A549 (cell line): ENCODE results near the gene TPO. TPM values are rescaled to one million over a fixed set of nuclear protein-coding genes. Genes with fewer than 3 reads are reported as not detected.
A peak's percentile ranks its signal among the peaks of the same experiment; 100 is the strongest.
"Not testable (repeated sequence)": the region's sequence is repeated elsewhere in the genome, so short reads cannot be mapped to it uniquely, and the experiment has no call there.

Experiments
- ATAC-seq, 2 experiments: fragments of 200-7000 bp in 1 of 2; fragments of >200 bp in 1 of 2; cut with Nextera tagmentation in 1 of 2; cut with Tn5 transposase in 1 of 2; 3 replicates each; pipeline versions ENCODE4 v1.8.0 to v1.9.1; 2018 to 2020; ENCODE audit warnings: mild to moderate bottlenecking in 1 of 2, moderate library complexity in 1 of 2
- CTCF ChIA-PET: fragments of 300-600 bp; sonication (Branson Sonifier 250); formaldehyde crosslinking; extraction: SDS; loops from one replicate; lab custom pipeline; 2021; ENCODE audit warnings: antibody characterized with exemption, inconsistent platforms; lab: Yijun Ruan, JAX
- POLR2A ChIA-PET: fragments of 350-600 bp; formaldehyde crosslinking; extraction: SDS; loops from one replicate; lab custom pipeline; 2021; ENCODE audit warnings: antibody characterized with exemption, inconsistent platforms; lab: Yijun Ruan, JAX
- DNase-seq, 2 experiments: peaks; one replicate each; pipeline versions ENCODE4 v3.0.0 to v3.0.0-alpha.2; 2011 to 2016; ENCODE audit warnings: low read depth in 1 of 2, low spot score in 1 of 2
- FAIRE-seq: peaks from 2 replicates; lab custom pipeline; 2011; peaks lifted over from hg19 to GRCh38; lab: Jason Lieb, UNC
- H3K27ac ChIP-seq, 2 experiments: fragments of >200 bp; sonication (Bioruptor Twin); formaldehyde crosslinking; 3 replicates each; pipeline ENCODE4 v1.5.1; 2016 to 2017
- H3K4me1 ChIP-seq: fragments of >200 bp; sonication (Bioruptor Twin); formaldehyde crosslinking; 3 replicates; pipeline ENCODE4 v1.6.1; 2016
- H3K4me2 ChIP-seq: fragments of >200 bp; sonication (Bioruptor Twin); formaldehyde crosslinking; 3 replicates; pipeline ENCODE4 v1.6.1; 2016
- H3K4me3 ChIP-seq: fragments of >200 bp; sonication (Bioruptor Twin); formaldehyde crosslinking; 3 replicates; pipeline ENCODE4 v1.5.1; 2016
- H3K9me3 ChIP-seq: fragments of >200 bp; sonication (Bioruptor Twin); formaldehyde crosslinking; 3 replicates; pipeline ENCODE4 v1.6.1; 2016
- BHLHE40 ChIP-seq: IDR thresholded peaks from 2 replicates; pipeline ENCODE4 v1.6.1; 2012; ENCODE audit warnings: low read depth, low read length, inconsistent platforms
- CHD2 ChIP-seq: fragments of 150-350 bp; IDR thresholded peaks from 2 replicates; pipeline ENCODE4 v1.6.1; 2014; ENCODE audit warnings: low read length; ENCODE audit not compliant: partially characterized antibody
- E2F6 ChIP-seq: IDR thresholded peaks from 2 replicates; pipeline ENCODE4 v1.6.1; 2012; ENCODE audit warnings: low read depth, borderline replicate concordance
- GATA3 ChIP-seq: IDR thresholded peaks from 2 replicates; pipeline ENCODE4 v1.6.1; 2012; ENCODE audit warnings: borderline replicate concordance
- HDAC2 ChIP-seq: fragments of 200-600 bp; sonication (generic); IDR thresholded peaks from 2 replicates; pipeline ENCODE4 v1.6.1; 2016
- HES2 ChIP-seq: fragments of >200 bp; sonication (Bioruptor Twin); formaldehyde crosslinking; IDR thresholded peaks from 2 replicates; pipeline ENCODE4 v1.6.1; 2016
- HEYL ChIP-seq: fragments of 250-450 bp; sonication (Bioruptor Pico); IDR thresholded peaks from 2 replicates; pipeline ENCODE4 v1.8.0; 2021; ENCODE audit warnings: mild to moderate bottlenecking, moderate library complexity
- HOXA7 ChIP-seq: fragments of 250-450 bp; sonication (Bioruptor Pico); IDR thresholded peaks from 2 replicates; pipeline ENCODE4 v1.5.0; 2020; ENCODE audit warnings: mild to moderate bottlenecking, moderate library complexity
- JUN ChIP-seq, 2 experiments: fragments of >200 bp; sonication (Bioruptor Twin); formaldehyde crosslinking; IDR thresholded peaks; 2 replicates in 1 of 2; 3 replicates in 1 of 2; pipeline ENCODE4 v1.6.1; 2016 to 2017
- MAFK ChIP-seq: fragments of 450-650 bp; IDR thresholded peaks from 2 replicates; pipeline ENCODE4 v1.6.1; 2014; ENCODE audit not compliant: partially characterized antibody
- MAZ ChIP-seq: fragments of 150-350 bp; IDR thresholded peaks from 2 replicates; pipeline ENCODE4 v1.6.1; 2014; ENCODE audit warnings: antibody characterized with exemption, low read depth, low read length, borderline replicate concordance
- NPAS2 ChIP-seq: fragments of 250-450 bp; sonication (Bioruptor Pico); IDR thresholded peaks from 2 replicates; pipeline ENCODE4 v1.8.0; 2022; ENCODE audit warnings: mild to moderate bottlenecking, moderate library complexity, borderline replicate concordance
- POLR2AphosphoS2 ChIP-seq: conservative IDR thresholded peaks from 2 replicates; pipeline ENCODE4 v1.6.1; 2012; ENCODE audit warnings: low read length, improper control_type of control experiment, inconsistent platforms
- RAD21 ChIP-seq, 2 experiments: fragments of >200 bp in 1 of 2; sonication (Bioruptor Twin) in 1 of 2; formaldehyde crosslinking in 1 of 2; IDR thresholded peaks in 1 of 2; conservative IDR thresholded peaks in 1 of 2; 2 replicates in 1 of 2; 3 replicates in 1 of 2; pipeline ENCODE4 v1.6.1; 2012 to 2018; ENCODE audit warnings: inconsistent platforms in 1 of 2
- REST ChIP-seq: fragments of 200-600 bp; sonication (generic); IDR thresholded peaks from 2 replicates; pipeline ENCODE4 v1.6.1; 2016; ENCODE audit warnings: antibody characterized with exemption, mild to moderate bottlenecking, moderate library complexity
- RNF2 ChIP-seq: fragments of 200-600 bp; sonication (generic); IDR thresholded peaks from 2 replicates; pipeline ENCODE4 v1.6.1; 2016; ENCODE audit warnings: low read depth, mild to moderate bottlenecking, antibody characterized with exemption, moderate library complexity, borderline replicate concordance
- ZC3H11A ChIP-seq: fragments of 450-650 bp; IDR thresholded peaks from 2 replicates; pipeline ENCODE4 v1.6.1; 2014; ENCODE audit warnings: antibody characterized with exemption, mild to moderate bottlenecking
- WGBS: methylation state at CpG from one replicate; pipeline ENCODE4 v1.1.6; 2017; ENCODE audit errors: missing lambda C conversion rate; 5-methylcytosine and 5-hydroxymethylcytosine counted together
- polyA plus RNA-seq, 4 experiments: library from polyadenylated mRNA; depleted of rRNA in 3 of 4; stranded (reverse); fragments of >200 nt; fragmentation: RNase III in 1 of 4; extraction: RNeasy Plus Mini Kit Qiagen cat#74134 plus additional on column Dnase treatment in 1 of 4; gene quantifications; 2 replicates in 3 of 4; 3 replicates in 1 of 4; pipeline ENCODE4 v1.2.3, GENCODE V29; 2011 to 2017
- TF ChIP-seq, protein P1 (sequence below): fragments of 150-350 bp; IDR thresholded peaks from 2 replicates; pipeline ENCODE4 v1.6.1; 2014; ENCODE audit warnings: low read depth, mild to moderate bottlenecking, low read length

The TPO gene
- polyA plus RNA-seq, 2 of the 4 experiments (the other 2 are of a cell fraction): 0.05 TPM; not detected in 1

DNA sequence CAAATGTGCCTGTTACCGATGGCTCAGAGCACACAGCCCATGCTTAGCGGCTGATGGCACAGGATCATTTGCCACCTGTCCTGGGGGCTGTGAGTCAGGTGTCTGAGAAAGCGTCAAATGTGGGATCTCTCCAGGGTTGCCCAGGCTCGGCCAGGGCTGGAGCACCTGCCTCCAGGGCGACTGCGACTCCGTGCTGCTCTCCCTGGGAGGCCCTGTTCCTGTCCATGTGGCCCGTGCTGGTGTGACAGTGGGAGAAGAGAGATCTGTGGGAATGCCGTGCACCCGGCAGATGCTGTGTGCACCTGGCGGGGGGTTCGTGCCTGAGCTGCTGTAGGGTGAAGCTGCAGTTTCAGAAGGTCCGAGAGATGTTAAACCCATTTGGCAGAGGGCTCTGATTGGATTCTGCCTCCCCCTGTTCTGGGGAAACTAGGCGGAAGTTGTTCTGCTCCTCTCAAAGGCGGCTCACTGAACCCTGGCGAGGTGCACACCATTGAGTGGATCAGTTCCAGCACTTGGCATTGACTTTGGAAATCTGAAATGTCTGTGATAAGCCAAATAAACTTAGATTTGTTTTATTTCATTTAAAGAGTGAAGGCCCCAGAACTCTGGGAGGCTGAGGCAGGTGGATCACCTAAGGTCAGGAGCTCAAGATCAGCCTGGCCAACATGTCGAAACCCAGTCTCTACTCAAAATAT, 34.7 kb upstream of the TPO start:
- DNase-seq (no peak), FAIRE-seq (no peak), ATAC-seq (no peak)
- H3K4me1 ChIP-seq: no peaks in the 10 kb centered on the region
- CTCF ChIA-PET: no interaction called here
- POLR2A ChIA-PET: no interaction called here
- H3K9me3 ChIP-seq: no peaks in the 10 kb centered on the region
- TF ChIP-seq RAD21 (conservative IDR thresholded peaks at IDR 0.05 in 1 of 2, IDR thresholded peaks at IDR 0.05 in 1 of 2) (no peak), POLR2AphosphoS2 (no peak), E2F6 (no peak), MAFK (no peak), NPAS2 (no peak), HES2 (no peak), BHLHE40 (no peak)
- H3K27ac ChIP-seq: no peak overlapping the region
- 20% methylated on average over 6 of the region's 17 CpGs for WGBS
- no peak overlapping the region for H3K4me2 ChIP-seq
- no peak overlapping the region for H3K4me3 ChIP-seq

DNA sequence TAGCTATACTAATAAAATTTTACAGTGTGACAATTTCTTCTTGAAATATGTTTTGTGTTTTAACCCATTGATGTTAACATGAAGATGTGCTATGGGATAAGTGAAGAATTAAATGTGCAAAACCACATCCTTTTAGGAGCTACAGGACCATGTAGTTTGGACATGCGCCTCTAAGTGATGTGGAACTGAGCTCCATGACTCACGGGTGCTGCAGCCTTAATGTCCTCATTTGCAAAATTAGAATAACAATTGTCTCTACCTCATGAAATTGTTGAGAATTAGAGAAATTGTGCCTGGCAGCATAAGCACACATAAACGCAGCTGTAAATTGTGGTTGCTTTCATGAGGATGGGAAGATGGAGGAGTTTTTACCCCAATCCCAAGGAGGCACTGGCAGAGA, 31.6 kb upstream of the TPO start:
- H3K9me3 ChIP-seq: no peaks in the 10 kb centered on the region
- no peak overlapping the region for H3K4me3 ChIP-seq
- 41% methylated on average over 3 of the region's 3 CpGs for WGBS
- H3K4me2 ChIP-seq: no peak overlapping the region
- DNase-seq (no peak), FAIRE-seq (no peak), ATAC-seq (no peak)
- CTCF ChIA-PET: no interaction called here
- H3K4me1 ChIP-seq: no peaks in the 10 kb centered on the region
- no peak overlapping the region for H3K27ac ChIP-seq
- TF ChIP-seq HES2 (no peak), GATA3 (no peak)
- POLR2A ChIA-PET: no interaction called here

DNA sequence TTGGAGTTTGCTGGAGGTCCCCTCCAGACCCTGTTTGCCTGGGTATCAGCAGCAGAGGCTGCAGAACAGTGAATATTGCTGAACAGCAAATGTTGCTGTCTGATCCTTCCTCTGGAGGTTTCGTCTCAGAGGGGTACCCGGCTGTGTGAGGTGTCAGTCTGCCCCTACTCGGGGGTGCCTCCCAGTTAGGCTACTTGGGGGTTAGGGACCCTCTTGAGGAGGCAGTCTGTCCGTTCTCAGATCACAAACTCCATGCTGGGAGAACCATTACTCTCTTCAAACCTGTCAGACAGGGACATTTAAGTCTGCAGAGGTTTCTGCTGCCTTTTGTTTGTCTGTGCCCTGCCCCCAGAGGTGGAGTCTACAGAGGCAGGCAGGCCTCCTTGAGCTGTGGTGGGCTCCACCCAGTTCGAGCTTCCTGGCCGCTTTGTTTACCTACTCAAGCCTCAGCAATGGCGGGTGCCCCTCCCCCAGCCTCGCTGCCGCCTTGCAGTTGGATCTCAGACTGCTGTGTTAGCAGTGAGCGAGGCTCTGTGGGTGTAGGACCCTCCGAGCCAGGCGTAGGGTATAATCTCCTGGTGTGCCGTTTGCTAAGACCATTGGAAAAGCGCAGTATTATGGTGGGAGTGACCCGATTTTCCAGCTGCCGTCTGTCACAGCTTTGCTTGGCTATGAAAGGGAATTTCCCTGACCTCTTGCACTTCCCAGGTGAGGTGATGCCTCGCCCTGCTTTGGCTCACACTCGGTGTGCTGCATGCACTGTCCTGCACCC, 25.1 kb upstream of the TPO start:
- ATAC-seq, H3K4me1 ChIP-seq, H3K9me3 ChIP-seq, H3K4me3 ChIP-seq, H3K27ac ChIP-seq, FAIRE-seq, POLR2A ChIA-PET, DNase-seq, CTCF ChIA-PET: not testable (repeated sequence)
- 3% methylated on average over 18 of the region's 18 CpGs for WGBS
- H3K4me2 ChIP-seq: 0 out of 3 replicates have a peak overlapping the region, but pooled peaks have one; percentile 17

- CTCF ChIA-PET, ATAC-seq, H3K27ac ChIP-seq, FAIRE-seq, H3K4me3 ChIP-seq, DNase-seq, POLR2A ChIA-PET, H3K4me1 ChIP-seq, H3K4me2 ChIP-seq, H3K9me3 ChIP-seq: not testable (repeated sequence)
- WGBS: 10% methylated on average over 6 of the region's 6 CpGs
Observed at GRCh38 chr2:1390118-1390517, 23.1 kb upstream of the TPO start.

DNA sequence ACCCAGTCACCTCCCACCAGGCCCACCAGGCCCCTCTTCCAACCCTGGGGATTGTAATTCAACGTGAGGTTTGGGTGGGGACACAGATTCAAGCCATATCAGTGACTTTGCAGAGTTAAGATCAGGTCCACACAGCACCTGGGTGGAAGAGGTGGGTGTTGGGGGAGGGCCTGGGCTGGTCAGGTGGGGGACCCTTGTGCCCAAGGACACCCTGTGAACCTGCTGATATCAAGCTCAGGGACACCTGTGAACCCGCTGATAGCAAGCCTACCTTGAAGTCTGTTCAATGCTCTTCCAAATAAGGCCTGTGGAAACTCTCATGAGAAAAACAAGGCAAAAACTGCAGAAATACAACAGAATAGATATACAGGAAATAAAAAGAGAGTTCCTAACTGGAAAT, 19.9 kb upstream of the TPO start:
- ChIA-PET POLR2A (no interaction called here), CTCF (no interaction called here)
- Histone ChIP-seq H3K9me3 (no peaks in the 10 kb centered on the region), H3K4me2 (no peak overlapping the region), H3K4me3 (no peak overlapping the region), H3K27ac (no peak overlapping the region), H3K4me1 (no peaks in the 10 kb centered on the region)
- 0% methylated on average over 2 of the region's 2 CpGs for WGBS
- DNase-seq (no peak), FAIRE-seq (no peak), ATAC-seq (no peak)
- TF ChIP-seq BHLHE40: no peak
- no peak for TF ChIP-seq HEYL (CRISPR knock-in tag)
- no peak for TF ChIP-seq POLR2AphosphoS2
- TF ChIP-seq CHD2: no peak
- TF ChIP-seq MAZ: no peak
- TF ChIP-seq HOXA7: no peak
- TF ChIP-seq JUN (IDR thresholded peaks at IDR 0.05): no peak
- no peak for TF ChIP-seq REST
- no peak for TF ChIP-seq MAFK
- TF ChIP-seq, protein P1, sequence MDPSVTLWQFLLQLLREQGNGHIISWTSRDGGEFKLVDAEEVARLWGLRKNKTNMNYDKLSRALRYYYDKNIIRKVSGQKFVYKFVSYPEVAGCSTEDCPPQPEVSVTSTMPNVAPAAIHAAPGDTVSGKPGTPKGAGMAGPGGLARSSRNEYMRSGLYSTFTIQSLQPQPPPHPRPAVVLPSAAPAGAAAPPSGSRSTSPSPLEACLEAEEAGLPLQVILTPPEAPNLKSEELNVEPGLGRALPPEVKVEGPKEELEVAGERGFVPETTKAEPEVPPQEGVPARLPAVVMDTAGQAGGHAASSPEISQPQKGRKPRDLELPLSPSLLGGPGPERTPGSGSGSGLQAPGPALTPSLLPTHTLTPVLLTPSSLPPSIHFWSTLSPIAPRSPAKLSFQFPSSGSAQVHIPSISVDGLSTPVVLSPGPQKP: no peak
- TF ChIP-seq RNF2: no peak
- TF ChIP-seq ZC3H11A: no peak
- no peak for TF ChIP-seq HDAC2
